Activated CD8-positive, alpha-beta memory T cell treated with anti-CD3 and anti-CD28 coated beads, Interleukin-2, amount 50 U/mL, for 48 hours (primary cell): ENCODE data around the gene DLX1.
A peak's percentile ranks its signal among the peaks of the same experiment; 100 is the strongest.
"Not testable (repeated sequence)": the region's sequence is repeated elsewhere in the genome, so short reads cannot be mapped to it uniquely, and the experiment has no call there.

Experiments
- DNase-seq: peaks from one replicate; pipeline ENCODE4 v3.0.0-alpha.2; 2020

DLX1 gene

DNA sequence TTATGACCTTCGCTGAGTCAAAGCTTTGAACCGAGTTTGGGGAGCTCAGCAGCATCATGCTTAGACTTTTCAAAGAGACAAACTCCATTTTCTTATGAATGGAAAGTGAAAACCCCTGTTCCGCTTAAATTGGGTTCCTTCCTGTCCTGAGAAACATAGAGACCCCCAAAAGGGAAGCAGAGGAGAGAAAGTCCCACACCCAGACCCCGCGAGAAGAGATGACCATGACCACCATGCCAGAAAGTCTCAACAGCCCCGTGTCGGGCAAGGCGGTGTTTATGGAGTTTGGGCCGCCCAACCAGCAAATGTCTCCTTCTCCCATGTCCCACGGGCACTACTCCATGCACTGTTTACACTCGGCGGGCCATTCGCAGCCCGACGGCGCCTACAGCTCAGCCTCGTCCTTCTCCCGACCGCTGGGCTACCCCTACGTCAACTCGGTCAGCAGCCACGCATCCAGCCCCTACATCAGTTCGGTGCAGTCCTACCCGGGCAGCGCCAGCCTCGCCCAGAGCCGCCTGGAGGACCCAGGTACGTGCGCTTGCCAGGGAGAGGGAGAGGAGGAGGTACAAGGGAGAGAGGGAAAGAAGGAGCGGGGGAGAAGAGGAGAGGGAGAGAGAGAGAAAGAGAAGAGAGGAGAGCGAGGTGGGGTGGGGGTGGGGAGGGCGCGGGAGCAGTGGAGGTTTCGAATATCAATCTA, at the start of gene DLX1:
Gene DLX1 (plus strand): TSS at position 48 of the 700 bp plus-strand sequence. CDS start 171 bp downstream, at position 219.
- peak; percentile 64 for DNase-seq

DNA sequence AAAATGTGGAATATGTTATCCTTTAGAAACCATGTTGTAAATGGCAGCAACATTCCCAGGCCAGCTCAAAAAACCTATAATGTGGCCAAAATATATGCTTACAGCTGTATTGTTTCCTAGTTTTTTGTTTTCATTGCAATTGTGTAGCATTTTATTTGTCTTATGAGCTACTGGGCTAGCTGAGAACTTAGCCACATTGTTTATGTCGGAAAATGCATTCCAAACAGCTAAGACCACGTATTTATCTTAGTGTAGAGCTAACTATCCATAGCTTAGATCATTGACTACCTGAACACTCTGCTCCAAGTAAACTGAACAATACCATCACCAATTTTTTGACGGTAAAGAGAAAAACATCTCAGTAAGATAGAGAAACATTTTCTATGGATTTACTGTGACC, 47.2 kb upstream of the DLX1 start:
- DNase-seq = no peak

DNA sequence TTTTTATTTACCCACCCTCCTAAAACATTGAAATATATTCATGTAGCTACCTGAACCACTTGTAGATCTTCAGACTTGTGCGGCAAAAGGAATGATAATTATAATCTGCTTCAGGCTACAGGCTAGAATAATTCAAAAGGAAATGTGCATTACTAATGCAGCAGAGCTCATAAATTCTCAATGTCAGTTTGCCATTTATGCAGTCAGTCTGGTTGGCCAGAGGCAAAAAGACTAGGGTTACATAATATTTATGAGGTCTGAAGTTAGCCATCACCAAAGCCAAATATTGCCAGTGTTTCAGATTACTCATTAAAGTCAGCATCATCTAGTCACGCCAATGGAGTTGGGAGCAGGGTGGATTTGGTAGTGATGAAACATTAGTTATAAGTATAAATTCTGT, 46.7 kb upstream of the DLX1 start:
- DNase-seq = no peak

DNA sequence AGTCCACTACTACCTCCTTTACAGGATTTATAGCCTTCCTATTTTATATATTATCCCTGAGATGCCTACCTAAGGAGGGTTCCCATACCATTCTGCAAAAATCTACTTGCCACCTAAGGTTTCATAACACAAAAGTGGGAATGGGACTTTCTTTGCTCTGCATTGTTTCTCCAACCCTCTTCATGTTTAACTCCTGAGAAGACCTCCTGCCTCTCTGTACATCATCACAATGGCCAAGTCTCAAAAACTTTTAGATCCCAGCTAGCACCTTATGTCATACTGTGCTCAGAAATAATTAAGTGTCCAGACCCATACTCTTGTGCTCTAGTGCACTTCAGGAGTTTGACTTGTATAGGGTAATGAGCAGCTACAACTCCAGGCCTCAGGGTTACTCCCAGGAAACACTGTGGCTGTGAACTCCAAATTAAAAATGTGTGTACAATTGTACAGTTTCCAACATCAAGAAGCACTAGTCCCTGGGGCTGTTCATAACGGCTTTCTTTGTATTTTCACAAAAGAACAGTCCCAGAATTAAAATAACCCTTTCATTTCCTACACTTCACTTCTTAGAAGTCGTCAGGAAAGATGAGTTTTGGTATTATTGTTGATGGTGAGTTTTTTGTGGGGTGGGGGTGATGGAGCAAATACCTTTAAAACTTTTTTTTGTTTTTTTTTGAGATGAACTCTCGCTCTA, 46.1 kb upstream of the DLX1 start:
- no peak for DNase-seq

DNA sequence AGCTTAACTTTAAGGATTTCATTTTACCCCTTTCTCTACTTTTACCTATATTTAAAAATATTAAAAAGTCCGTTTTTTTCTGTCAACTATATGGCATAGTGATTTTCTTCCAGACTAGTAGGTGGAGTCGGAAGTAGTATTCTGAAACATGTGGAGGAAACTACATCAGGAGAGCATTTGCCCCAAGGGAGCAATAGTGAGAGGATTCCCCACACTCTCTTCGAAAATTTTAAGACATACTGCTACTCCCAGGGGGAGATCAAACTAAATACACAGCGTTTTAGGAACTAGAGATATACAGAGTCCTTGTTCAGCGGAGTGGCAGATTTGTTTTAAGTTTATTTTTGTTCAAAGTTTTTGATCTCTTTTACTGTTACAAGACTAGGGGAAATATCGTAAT, 45.0 kb upstream of the DLX1 start:
- DNase-seq = no peak

DNA sequence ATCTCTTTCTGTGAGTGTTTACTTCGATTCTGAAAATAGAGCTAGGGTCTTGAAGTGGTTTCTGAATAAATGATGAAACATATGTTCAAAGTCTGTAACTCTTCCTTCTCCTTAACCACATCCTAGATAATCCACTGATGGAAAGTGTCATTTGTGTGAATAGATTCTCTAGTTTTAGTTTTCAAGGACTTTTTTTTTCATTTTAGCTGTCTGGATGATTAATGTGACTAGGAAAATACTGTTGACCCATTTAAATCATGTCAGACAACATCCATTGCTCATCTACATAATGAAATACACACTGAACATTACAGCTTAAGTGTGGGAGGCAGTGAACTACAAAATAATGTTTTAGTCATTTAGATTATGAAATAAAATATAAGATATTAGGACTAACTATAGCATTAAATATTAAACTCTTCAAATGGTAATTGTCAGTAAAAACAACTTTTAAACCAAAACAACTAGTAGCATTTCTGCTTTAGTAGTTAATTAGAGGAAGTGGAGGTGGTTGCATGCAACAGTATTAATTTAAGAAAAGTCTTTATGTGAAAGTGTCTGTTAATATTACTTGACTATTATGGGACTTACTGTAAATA, 39.1 kb upstream of the DLX1 start:
- DNase-seq = no peak

DNA sequence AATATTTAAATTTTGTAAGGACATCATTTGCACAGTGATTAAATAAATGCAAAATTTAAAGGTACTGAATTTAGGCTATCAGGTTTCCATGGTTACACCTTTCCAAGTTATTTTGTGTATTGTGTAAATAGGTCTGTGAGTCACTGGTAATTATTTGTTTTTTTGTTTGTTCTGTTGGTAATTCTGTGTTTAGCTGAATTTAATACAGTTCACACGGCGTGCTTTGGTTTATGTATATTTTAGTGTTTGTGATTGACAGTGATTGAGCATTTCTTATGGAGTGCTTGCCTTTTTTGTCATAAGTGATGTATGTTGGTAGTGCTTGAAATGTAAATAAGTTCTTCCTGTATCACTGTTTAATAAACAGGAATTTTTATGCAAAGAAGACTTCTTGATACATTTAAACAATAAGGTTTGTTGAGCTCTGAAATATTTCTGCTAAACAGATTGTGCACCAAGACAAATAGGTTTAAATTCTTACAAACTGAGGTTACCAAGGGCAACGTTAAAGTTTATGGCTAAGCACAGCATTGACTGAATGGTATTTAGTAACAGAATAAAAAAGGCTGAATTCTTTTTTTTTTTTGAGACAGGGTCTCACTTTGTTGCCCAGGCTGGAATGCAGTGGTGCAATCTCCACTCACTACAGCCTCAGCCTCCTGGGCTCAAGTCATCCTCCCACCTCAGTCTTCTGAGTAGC, 38.3 kb upstream of the DLX1 start:
- no peak for DNase-seq

DNA sequence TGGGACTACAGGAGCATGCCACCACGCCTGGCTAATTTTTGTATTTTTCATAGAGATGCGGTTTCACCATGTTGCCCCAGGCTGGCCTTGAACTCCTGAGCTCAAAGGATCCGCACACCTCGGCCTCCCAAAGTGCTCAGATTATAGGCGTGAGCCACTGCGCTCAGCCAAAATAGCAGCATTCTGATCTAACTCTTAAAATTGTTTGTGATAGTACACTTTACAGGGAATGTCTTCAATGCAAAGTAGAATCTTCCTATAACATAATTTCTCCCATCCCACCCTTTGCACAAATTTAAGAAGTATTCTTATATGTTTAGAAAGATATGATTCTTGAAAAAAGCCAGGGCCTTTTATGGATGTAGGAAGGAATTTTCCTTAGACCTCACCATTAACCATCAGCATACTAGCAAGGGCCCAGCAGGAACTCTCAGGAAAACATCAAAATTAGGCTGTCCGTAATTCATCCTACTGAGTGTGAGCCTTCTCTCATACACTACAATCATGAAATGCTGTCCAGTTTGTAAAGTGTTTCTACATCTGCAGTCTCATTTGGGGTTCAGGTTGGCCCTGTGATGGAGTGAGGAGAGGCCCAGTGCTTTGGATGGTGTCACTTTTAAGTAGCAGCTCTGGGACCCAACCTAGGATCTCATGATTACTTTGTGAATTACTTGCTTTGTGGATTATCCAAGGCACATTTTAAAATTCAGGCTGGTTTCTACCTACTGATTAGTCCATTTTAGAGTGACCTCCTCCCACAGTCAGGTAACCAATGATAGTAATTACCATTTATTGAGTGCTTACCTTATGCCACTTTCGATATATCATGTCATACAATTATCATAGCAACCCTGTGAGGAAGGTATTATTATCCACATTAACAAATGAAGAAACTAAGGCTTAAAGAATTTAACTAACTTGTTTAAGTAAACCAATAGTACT, 37.5 kb upstream of the DLX1 start:
- no peak for DNase-seq

DNA sequence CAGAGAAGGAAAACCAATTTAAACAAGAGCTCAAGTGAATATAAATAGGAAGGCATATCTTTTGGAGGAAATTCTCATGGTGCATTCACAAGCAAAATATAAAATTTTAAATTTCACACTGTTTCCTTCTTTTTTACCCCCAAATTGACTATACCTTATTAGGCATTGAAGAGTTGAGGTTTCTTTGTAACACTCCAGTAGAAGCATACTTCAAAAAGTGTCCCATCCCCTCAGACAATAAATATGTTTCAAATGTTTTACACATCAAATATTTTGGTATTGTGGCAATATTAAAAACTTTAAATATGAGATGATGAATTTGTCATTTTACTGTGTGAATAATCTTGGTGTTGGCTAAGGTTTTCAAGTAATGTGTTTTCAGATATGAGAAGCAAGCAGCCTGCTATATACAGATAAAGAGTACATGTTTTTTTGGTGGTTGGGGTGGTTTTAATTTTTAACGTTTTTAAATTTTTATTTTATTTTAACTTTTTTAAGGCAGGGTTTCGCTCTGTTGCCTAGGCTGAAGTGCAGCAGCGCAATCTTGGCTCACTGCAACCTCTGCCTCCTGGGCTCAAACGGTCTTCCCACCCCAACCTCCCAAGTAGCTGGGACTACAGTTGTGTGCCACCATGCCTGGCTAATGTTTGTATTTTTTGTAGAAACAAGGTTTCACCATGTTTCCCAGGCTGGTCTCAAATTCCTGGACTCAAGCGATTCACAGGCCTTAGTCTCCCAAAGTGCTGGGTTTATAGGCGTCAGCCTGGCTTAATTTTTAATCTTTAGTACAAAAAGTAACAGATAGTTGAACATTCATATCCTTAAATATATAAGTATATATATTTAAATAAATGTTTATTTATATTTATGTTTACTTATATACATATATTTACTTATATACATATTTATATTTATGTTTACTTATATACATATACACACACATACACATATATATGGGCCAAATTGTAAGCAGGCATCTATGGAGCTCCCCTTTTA, 36.5 kb upstream of the DLX1 start:
- DNase-seq = no peak

DNA sequence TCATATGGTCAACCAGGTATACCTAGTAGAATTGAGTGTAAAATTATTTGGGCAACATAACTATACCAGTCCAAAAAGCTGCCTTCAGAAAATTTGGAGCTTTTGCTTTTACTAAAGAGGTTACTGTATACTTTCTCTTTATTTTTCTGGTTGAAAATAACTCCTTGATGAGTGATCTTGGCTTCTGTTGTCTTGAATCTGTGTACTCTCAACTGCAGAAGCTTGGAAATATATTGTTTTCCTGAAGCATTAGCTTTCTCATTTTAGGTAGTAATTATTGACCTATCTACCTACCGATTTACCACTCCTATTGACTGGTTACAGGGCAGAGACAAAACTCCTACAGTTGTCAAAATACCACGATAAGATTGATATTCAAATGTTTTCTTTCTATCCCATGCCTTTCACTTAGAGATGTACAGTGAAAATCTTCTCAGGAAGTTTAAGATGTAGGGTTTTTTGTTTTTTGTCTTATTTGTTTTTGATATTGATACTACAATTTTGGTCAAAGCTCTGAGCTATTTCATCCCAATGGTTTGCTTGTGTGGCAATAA, 35.7 kb upstream of the DLX1 start:
- DNase-seq = no peak

DNA sequence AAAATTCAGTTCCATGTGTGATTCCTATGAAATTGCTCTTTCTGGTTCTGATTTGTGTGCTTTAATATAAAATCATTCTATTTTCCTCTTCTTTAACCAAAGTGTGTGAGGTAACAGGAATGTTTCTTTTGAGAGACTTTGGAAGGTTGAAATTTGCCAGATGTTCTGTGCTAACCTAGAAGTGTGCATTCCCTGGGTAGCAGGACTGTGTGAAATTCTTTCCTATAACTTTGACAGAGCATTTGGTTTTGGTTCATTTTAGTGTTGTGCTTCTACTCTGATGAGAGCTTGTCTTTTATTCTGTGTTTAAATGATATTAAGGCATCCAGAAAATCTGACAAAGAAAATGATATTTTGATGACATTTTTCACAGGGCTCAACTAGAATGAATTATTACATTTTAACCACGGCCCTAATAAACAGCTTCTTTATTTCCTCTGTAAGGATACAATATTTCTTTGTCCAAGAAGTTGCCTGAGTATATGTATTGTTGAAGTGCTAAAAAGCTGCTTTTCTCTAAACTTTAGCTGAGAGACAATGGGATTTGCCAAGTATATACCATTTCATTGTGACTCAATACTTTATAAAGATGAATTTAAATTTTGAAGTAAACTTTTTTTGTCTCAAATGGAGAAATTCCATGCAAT, 34.7 kb upstream of the DLX1 start:
- DNase-seq = no peak

DNA sequence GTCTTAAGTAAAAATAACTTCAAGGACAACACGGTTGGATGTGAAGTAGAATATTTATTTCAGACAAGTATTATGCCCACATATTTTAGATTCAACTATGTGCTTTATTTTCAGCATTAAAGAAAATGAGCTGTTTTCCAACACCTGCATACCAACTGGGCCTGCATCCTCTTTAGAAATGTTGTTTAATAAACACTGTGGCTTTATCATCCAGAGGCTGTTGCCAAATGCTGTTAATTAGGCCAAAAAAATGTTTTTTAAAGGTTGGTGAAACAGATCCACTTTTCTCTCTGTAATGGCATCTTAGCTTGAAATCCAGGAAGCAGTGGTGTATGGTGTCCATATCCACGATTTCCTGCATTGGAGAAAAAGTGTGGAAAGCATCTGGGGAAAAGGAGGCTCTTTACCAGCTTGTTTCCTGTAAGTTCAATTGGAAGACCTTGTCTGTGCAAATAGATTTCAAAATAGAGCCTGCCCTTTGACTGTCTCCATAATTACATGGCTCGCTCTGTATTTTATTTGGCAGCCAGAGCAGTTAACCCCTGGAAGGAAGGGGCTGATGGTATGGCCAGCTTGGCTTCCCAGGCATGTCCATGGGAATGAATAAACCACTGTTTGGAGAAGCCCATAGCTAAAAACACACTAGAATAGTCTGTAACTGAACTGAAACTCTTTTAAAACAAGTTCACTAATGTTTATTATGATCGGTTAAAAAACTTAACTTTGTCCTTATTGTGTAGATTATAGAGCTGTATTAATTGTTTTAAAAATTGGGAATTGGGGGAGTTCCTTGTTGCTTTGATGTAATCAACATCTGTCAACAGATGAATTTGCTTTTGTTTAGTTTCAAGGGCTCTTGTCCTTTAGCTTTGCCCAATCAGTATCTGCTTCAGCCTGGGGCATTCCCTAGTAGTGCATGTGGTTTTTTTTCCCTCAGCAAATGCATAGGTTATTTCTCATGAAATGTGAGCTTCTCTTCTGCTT, 33.0 kb upstream of the DLX1 start:
- DNase-seq = no peak

DNA sequence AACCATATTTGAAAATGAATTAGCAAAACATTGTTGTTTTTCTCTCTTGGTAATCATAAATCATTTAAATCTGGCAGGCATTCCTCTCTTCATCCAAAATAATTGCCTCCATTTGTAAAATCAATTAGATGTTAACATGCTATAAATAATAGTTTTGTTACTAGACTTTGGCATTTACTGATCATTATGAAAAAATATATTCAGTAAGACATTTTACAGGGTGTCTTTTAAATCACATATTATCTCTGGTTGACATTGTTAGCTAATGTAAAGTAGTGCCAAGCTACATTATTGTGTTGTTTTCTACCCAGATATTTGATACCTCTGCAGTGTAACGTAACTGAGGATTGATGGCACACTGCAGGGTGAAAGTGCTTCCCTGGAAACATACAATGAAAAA, 31.8 kb upstream of the DLX1 start:
- no peak for DNase-seq

DNA sequence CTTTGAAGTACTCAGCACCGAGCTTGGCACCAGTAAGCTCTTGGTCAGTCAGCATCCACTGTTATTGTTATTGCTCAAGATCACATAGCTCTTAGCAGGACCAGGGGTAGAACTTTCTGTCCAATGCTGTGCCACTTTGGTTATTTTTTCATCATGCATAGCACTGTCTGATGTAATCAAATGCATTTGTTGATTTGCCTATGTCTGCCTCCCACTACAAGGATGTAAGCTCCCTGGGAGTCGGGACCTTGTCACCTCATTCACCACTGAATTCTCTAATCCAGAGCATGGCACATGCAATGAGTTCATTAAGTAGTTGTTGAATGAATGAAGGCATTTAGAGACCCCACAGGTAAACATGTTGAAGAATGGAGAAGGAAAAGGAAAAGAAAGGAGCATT, 29.0 kb upstream of the DLX1 start:
- no peak for DNase-seq

DNA sequence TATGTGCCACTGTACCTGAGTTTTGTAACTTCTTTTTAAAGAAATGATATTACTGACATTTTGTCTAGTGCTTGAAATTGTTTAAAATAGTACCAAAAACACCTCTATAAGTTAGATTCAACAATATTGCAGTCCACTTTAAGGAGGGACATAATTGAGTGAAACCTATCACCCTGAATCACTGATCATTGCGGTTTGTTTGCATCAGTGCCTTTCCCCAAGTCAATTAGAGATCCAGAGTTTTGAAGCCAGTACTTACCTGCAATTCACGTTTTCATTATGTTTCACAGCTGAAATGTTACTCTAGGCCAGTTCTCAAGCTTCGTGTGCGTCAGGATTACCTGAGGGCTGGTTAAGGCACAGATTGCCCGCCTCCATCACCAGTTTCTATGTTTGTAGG, 26.6 kb upstream of the DLX1 start:
- no peak for DNase-seq

DNA sequence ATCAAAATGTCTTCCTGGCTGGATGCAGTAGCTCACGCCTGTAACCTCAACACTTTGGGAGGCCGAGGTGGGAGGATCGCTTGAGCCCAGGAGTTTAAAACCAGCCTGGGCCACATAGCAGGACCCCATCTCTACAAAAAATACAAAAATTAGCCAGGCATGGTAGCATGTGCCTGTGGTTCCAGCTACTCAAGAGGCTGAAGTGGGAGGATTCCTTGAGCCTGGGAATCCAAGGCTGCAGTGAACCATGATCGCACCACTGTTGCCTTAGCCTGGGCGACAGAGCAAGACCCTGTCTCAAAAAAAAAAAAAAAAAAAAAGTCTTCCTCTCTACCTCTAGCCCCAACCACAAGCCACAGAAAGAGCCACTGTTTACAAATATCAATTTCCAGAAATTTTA, 25.2 kb upstream of the DLX1 start:
- DNase-seq = not testable (repeated sequence)

DNA sequence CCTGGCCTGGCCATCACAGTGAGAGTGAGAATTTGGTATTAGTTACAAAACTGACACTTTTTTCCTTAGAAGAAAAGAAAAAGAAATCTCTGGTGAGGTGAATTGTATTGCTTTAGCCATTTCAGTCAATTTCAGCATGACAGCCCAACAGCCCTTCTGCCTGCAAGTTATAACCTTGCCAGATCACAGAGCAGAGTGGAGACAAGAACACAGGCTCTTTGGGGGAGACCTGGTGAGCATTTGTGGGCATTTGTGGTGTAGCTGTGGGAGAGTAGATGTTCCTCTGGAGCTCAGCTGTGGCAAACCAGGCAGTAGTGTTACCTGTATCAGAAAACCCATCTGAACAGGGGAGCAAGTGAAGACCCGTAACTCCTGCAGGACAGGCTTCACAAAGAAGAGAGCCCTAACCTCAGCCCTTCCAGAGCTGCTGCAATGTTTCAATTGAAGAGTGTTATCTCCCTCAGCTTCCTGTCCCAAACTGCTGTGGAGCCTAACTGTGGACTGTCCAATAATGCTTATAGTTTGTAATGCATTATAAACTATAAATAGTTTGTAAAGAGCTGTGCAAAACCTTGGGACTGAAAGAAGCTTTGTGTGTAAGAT, 22.8 kb upstream of the DLX1 start:
- DNase-seq = no peak

DNA sequence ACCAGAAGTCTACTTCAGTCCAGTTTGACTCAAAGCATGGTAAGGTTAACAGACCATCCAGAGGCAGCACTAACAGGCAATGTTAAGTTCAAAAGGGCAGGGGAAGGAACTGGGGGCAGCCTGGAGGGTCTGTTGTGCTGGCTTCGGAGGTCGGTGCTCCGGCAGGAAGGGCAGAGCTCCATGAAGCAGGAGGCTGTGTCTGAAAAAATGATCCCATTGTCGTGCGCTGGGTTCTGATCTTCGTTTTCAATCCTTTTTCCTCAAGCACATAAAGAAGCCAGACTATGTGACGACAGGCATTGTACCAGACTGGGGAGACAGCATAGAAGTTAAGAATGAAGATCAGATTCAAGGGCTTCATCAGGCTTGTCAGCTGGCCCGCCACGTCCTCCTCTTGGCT, 21.9 kb upstream of the DLX1 start:
- DNase-seq = no peak

DNA sequence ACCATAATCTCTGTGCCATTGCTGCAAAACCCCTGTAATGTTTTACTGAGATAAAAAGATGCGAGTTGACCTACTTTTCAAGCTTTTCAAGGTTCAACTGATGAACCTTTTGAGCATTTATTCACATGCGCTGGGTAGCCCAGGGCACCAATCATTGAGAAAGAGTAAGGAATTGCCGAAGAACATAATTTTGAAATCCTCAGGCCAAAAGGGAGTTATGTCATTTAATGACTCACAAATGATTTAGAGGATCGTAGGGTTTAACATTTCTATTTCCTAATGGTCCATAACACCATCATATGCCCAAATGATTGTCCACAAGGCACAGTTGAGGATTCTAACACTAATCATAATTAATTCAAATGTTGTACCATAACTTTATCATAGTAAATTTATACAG, 20.2 kb upstream of the DLX1 start:
- no peak for DNase-seq
